HG02840 (cell line): Measurements from ENCODE around the gene RAD51B.

Experiments
- ATAC-seq: cut with Tn5 transposase; IDR thresholded peaks from one replicate; pipeline ENCODE4 v1.9.1; 2021; ENCODE audit warnings: mild to moderate bottlenecking, moderate library complexity, moderate number of reproducible peaks; ENCODE audit not compliant: unreplicated experiment, low FRiP score

The RAD51B gene

DNA sequence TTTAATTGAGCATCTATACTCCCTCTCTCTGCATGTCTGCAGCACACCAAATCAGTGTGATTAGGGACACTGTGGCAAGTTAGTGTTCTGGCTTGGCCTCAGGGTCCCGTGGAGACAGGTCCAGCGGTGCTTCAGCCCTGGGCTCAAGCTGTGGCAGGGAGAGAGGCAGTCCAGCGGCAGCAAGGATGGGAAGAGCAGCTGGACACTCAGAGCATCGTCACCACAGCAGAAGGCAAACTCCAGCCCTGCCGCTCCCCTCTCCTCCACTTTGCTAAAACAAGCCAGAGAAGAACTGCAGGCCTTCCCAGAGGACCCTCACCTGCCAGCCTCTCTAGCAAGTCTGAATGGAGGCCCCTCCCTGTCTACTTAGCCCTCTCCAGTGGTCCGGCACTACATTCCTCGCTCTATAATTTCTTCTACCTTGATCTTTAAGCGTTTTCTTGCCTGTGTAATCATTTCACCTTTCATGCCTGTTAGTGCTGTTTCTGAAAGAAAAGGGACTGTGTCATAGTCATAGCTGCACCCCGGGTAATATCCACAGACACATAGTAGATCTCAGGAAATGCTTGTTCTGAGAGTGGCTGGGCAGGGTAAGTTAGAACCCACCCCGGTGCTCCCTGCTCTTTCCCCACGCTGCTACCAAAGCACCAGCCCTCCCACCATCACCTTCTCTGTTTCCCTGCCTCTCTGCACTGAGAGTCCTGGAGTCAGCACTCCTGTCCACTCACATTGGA lies 951.1 kb downstream of the RAD51B start:
- no peak for ATAC-seq

GRCh38 chr14:68771631-68772030 lies 952.1 kb downstream of the RAD51B start:
- no peak for ATAC-seq

- no peak for ATAC-seq
Measured at GRCh38 chr14:68772761-68773381, 953.3 kb downstream of the RAD51B start.

GRCh38 chr14:68774771-68775613 lies 955.4 kb downstream of the RAD51B start:
- ATAC-seq, result no peak

DNA sequence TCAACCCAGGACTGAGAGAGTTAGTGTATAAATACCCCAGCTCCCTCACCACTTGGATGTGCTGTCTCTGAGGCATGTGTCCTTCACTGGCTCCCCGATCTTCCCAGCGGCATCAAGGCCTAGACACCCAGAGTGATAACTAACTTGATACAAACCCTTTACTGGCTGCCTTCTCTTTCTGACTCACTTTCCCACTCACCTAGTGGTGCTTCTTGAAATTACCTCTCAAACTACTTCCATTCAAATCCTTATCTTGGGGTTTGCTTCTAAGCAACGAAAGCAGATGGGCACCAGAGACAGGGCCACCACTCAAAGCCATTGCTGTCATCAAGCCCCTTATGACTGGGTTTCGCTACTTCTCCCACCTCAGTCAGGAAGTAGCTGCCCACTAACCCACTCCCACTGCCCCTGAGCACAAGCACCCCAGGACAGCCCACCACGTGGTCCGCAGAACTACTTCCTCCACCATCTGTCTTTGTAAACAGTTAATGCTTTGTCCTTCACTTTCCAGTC lies 956.1 kb downstream of the RAD51B start:
- ATAC-seq, result no peak

DNA sequence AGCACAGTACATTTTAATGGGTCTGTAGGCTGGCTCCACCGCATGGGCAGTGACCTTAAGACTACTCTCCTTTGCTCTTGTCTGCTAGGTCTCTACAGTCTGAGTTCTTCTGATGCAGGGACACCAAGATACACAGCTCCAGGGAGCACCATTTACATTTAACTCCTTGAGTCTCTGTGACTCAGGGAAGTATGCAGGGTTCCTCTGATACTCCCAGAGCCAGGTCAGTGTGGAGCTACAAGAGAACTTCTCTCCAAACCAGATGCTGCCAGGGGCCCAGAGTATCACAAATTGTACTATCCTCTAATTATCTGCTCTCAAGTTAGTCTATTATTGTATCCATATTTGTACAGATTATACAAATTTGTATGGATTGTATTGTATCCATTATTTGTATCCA lies 958.1 kb downstream of the RAD51B start:
- no peak for ATAC-seq
